HG03064 (cell line): ENCODE results near the gene SCIN.

ENCODE experiments used
- ATAC-seq: cut with Tn5 transposase; IDR thresholded peaks from one replicate; pipeline ENCODE4 v1.9.1; 2021; ENCODE audit warnings: low read depth; ENCODE audit not compliant: unreplicated experiment

Gene SCIN

DNA sequence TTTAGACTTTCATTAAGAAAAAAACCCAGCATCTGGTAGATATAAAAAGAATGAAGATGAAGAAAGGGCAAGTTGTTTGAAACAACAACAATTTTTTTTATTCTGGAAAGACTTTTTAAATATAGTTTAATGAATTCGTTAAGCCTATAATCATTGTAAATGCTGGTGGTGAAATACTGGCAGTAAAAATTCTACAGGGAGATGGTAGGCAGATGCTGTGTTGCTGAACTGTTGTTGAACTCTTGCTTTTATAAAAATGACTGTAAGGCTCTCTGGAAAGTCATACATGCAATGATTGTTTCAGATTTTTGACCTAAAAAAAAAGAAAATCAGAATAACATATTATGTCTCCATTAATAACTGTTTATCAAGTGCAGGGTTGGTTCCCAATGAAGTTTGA lies 39.0 kb downstream of the SCIN start:
- no peak for ATAC-seq

GRCh38 chr7:12610899-12611298 lies 40.4 kb downstream of the SCIN start:
- ATAC-seq: no peak

GRCh38 chr7:12612622-12613021 lies 42.1 kb downstream of the SCIN start:
- ATAC-seq: no peak

DNA sequence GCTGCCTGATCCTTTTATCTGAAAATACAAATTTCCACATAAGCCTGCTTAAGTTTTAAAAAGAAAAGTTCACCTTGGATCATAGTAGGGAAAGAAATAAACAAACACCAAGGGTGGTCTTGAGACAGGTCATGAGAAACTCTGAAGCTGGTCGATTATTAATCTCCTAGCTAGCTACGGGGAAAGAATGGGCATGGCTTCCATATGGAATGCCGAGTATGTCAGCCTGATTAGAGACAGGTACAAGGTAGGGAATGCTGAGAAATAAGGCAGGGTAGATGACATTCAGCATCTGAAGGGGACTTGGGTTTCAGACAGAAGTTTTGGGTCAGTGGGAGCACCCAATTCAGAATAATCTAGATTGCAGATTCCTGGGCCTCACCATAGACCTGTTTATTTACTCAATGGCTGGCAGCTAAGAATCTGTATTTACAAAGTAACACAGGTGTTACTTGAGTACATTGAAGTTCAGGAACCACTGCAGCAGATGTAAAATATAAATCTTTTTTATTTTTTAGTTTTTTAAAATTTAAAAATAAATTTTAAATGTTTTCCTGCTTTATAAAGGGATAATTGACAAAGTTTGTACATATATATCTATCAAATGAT lies 49.0 kb downstream of the SCIN start:
- ATAC-seq: no peak

- no peak for ATAC-seq
Measured at GRCh38 chr7:12620371-12620770, 49.9 kb downstream of the SCIN start.

DNA sequence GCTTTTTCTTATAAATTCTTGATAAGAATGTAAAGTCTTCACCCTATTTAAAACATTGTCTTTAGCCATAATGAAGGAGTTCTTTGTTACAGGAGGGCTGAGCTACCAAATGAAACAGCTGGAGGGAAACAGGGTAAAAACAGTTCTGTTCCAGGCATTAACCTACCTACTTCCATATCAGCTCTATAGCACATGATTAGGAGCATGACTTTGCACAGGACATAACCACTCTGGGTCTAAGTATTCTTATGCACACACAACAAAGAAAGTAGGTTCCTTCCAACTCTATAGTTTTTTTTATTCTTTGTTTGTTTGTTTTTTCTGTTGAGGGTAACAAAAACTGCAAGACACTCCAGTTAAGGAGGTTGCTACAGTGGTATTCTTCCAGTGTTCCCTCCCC lies 52.7 kb downstream of the SCIN start:
- ATAC-seq: no peak

DNA sequence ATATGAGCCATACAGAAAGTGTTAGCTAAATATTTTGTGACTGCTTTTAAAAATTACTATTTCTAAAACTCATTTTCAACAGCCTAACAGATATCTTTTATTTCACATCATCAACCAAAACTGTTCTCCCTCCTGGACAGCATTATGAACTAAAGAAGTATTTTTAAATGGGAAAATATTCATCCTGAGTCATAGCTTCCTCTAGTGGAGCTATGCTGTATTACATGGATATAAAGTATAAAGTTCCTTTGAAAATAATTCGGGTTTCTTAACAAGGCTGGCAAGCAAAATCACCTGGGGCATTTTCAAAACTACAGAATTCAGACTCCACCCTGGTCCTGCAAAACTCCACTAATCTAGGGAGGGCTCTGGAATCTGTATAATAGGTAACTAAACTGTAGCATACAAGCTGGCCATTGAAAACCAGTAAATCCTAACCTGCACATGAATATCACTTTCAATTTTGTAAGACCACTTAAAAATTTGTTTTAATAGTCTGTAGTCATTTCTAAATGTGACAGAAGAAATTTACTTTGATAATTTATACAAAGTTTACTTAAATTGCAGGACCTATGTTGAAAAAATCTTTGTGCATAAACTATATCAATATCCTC lies 53.5 kb downstream of the SCIN start:
- no peak for ATAC-seq

DNA sequence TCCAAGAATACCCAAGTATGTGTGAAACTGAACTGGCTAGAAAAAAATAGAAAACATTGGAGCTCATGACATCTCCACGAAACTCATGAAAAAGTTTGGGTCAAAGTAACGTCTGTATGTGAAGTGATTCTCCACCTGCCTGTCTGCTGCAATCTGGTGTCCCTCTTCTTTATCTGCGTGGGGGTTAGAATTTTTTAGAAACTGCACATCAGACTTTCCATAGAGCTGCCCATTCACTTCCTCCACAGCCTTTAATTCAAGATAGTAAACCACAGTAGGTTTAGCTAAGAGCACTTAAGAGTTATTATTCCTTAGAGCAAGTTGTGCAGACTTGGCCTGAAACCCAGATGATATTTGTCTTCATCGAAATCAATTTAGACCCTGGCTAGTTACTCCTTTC lies 55.3 kb downstream of the SCIN start:
- no peak for ATAC-seq

GRCh38 chr7:12629816-12630512 lies 59.4 kb downstream of the SCIN start:
- no peak for ATAC-seq

DNA sequence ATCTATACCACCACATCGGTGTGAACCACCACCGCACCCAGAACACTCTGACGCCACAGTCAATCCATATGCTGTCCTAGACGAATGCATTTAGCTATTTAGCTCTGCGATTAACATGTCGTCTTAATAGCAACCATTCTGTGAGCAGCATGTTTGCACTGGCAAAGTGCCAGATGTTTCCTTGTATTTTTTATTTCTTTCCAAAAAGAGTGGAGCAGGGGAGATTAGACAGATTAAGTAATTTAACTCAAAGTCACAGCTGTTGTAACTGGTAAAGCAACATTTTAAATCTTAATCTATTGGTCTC lies 59.9 kb downstream of the SCIN start:
- ATAC-seq: no peak

DNA sequence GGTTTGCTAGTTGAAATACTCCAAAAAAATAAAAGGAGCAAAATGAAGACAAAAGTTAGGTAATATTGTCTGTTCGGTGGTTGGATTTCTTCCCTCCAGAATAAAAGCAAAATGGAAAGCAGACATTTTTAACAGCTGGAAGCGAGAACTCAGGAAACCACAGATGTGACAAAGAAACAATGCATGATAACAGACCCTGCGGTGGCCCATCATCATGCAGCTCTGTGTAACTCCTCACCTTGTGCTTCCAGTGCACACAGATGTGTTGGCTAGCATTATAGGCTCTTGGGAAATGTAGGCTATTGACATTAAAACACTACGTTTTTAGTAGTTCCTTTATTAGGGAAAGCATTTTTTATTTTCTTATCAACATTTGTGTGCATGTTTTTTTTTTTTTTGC lies 63.1 kb downstream of the SCIN start:
- no peak for ATAC-seq

GRCh38 chr7:12635830-12636229 lies 65.3 kb downstream of the SCIN start:
- ATAC-seq: peak; percentile 56

GRCh38 chr7:12637328-12637727 lies 66.8 kb downstream of the SCIN start:
- ATAC-seq: no peak

DNA sequence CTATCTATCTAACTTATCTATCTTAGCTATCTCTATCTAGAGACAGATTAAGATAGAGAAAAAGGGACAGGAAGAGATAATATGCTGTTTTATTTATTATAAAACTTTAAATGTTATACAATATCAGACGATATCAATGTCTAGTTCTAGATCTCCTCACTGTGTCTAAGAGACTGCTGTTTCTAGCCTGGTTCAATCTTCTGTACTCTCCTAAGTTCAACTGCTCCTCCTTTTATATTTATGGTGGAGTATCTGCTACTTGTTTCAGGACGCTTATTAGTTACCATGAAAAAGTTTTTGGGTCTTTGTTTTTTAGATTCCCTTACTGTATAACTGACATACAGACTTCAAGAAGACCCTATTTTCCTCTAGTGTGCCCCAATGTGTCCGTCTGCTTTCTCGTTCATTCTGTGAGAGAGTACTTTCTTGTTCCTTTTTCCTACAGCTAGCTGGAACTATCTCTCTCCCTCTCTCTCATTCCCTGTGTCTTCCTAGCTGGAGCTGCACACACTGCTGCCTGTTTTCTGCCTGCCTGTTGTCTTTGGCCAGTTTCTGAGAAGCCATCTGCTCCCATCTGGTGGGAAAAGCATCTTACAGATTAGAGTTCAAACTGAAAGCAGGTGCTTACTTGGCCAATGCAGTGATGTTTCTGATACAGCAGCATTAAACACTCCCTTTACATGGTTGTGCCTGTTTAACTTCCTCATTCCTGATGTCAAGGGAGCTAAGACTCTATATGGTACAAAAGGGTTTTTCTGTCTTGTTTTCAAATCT lies 67.5 kb downstream of the SCIN start:
- peak; percentile 52 for ATAC-seq

GRCh38 chr7:12638851-12639456 lies 68.4 kb downstream of the SCIN start:
- ATAC-seq: no peak

GRCh38 chr7:12640299-12641096 lies 70.0 kb downstream of the SCIN start:
- ATAC-seq: no peak

GRCh38 chr7:12641196-12641595 lies 70.7 kb downstream of the SCIN start:
- ATAC-seq: no peak

- ATAC-seq: no peak
Measured at GRCh38 chr7:12642508-12642907, 72.0 kb downstream of the SCIN start.

- ATAC-seq: no peak
Measured at GRCh38 chr7:12643001-12643643, 72.6 kb downstream of the SCIN start.

DNA sequence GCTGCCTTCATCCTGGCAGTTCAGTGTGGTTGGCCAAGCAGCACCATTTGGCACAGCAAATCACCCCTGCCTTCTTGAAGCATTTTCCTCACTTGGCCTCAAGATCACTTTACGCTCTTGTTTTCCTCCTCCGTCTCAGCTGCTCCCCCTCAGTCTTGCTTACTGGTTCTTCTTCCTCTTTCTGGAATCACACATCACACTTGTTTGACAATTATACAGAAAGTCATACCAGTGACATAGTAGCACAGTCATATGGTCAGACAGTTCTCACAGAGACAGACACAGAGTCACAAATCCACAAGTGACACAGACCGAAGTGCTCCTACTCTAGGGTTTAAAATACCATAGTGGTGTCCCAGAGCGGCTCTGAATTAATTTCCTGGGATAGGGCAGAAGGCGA lies 73.1 kb downstream of the SCIN start:
- no peak for ATAC-seq
